PFSK-1 (cell line): Measurements from ENCODE around the gene ATP6V0E2.

ENCODE experiments used
- FOXP2 ChIP-seq: optimal IDR thresholded peaks from 2 replicates; pipeline ENCODE3; 2011; ENCODE audit warnings: borderline replicate concordance, control low read depth, inconsistent platforms; ENCODE audit not compliant: insufficient read depth; ENCODE audit errors: extremely low read length, extremely low read depth
- POLR2AphosphoS5 ChIP-seq: IDR thresholded peaks from 2 replicates; pipeline ENCODE4 v1.6.1; 2012; ENCODE audit warnings: low read depth, mild to moderate bottlenecking, control low read depth, low read length, moderate library complexity
- REST ChIP-seq, 2 experiments: IDR thresholded peaks; 2 replicates each; pipeline versions ENCODE4 v1.6.1 to v1.8.0; 2011 to 2012; ENCODE audit warnings: low read depth in 2 of 2, low read length in 2 of 2, control low read depth in 1 of 2, inconsistent platforms in 1 of 2, mild to moderate bottlenecking in 1 of 2, moderate library complexity in 1 of 2; ENCODE audit not compliant: insufficient read depth in 1 of 2
- SIN3A ChIP-seq: IDR thresholded peaks from 2 replicates; pipeline ENCODE4 v1.6.1; 2012; ENCODE audit warnings: mild to moderate bottlenecking, low read length, moderate library complexity, borderline replicate concordance; ENCODE audit not compliant: insufficient read depth

- TF ChIP-seq POLR2AphosphoS5 (no peak), REST (IDR thresholded peaks at IDR 0.05; ENCODE audit: insufficient read depth in 1 of 2, low read depth in 2 of 2, low read length in 2 of 2) (no peak), FOXP2 (no peak), SIN3A (no peak)
Observed at GRCh38 chr7:149844445-149844844, 29.3 kb upstream of the ATP6V0E2 start.
